H9 (cell line): Measurements from ENCODE around the gene SRP9. TPM values are rescaled to one million over a fixed set of nuclear protein-coding genes. Genes with fewer than 3 reads are reported as not detected.

ENCODE experiments used
- DNase-seq: peaks from one replicate; pipeline ENCODE4 v3.0.0-alpha.2; 2017
- H2AFZ ChIP-seq: one replicate; pipeline ENCODE4 v1.6.1; 2013; ENCODE audit warnings: mild to moderate bottlenecking, low read length, control low read depth, moderate library complexity
- H2AK5ac ChIP-seq: 2 replicates; pipeline ENCODE4 v1.6.1; 2013; ENCODE audit warnings: low read length, control low read depth, mixed read lengths; ENCODE audit not compliant: insufficient read length
- H2BK120ac ChIP-seq: one replicate; pipeline ENCODE4 v1.6.1; 2013; ENCODE audit warnings: low read depth, mild to moderate bottlenecking, low read length, control low read depth, inconsistent platforms; ENCODE audit not compliant: poor library complexity, severe bottlenecking
- H2BK12ac ChIP-seq: 2 replicates; pipeline ENCODE4 v1.6.1; 2013; ENCODE audit warnings: low read length, control low read depth, mixed read lengths, low read depth; ENCODE audit not compliant: insufficient read length
- H2BK15ac ChIP-seq: 2 replicates; pipeline ENCODE4 v1.6.1; 2013; ENCODE audit warnings: low read depth, low read length, control low read depth
- H2BK20ac ChIP-seq: one replicate; pipeline ENCODE4 v1.6.1; 2013; ENCODE audit warnings: low read depth, mild to moderate bottlenecking, low read length, control low read depth, inconsistent platforms; ENCODE audit not compliant: poor library complexity, severe bottlenecking
- H2BK5ac ChIP-seq: 2 replicates; pipeline ENCODE4 v1.6.1; 2013; ENCODE audit warnings: low read length, control low read depth, mixed read lengths; ENCODE audit not compliant: insufficient read length
- H3K14ac ChIP-seq: 2 replicates; pipeline ENCODE4 v1.6.1; 2013; ENCODE audit warnings: low read length, control low read depth; ENCODE audit not compliant: insufficient read depth
- H3K18ac ChIP-seq: 2 replicates; pipeline ENCODE4 v1.6.1; 2013; ENCODE audit warnings: low read depth, mild to moderate bottlenecking, mixed read lengths, low read length, control low read depth; ENCODE audit not compliant: insufficient read length
- H3K23ac ChIP-seq: 2 replicates; pipeline ENCODE4 v1.6.1; 2013; ENCODE audit warnings: low read length, control low read depth, mixed read lengths, low read depth; ENCODE audit not compliant: insufficient read length
- H3K23me2 ChIP-seq: 2 replicates; pipeline ENCODE4 v1.6.1; 2013; ENCODE audit warnings: low read depth, mild to moderate bottlenecking, mixed read lengths, low read length, control low read depth; ENCODE audit not compliant: insufficient read length, poor library complexity, severe bottlenecking
- H3K27ac ChIP-seq: 2 replicates; pipeline ENCODE4 v1.5.1; 2013; ENCODE audit warnings: low read length, control low read depth, mixed read lengths, low read depth; ENCODE audit not compliant: insufficient read length
- H3K27me3 ChIP-seq: 2 replicates; pipeline ENCODE4 v1.6.1; 2013; ENCODE audit warnings: low read length, control low read depth, inconsistent platforms; ENCODE audit not compliant: insufficient read depth
- H3K4ac ChIP-seq: 2 replicates; pipeline ENCODE4 v1.6.1; 2013; ENCODE audit warnings: low read depth, mild to moderate bottlenecking, control low read depth, inconsistent platforms, low read length, moderate library complexity
- H3K4me1 ChIP-seq: 2 replicates; pipeline ENCODE4 v1.6.1; 2013; ENCODE audit warnings: low read length, control low read depth, inconsistent platforms; ENCODE audit not compliant: insufficient read depth
- H3K4me2 ChIP-seq: 2 replicates; pipeline ENCODE4 v1.6.1; 2013; ENCODE audit warnings: low read length, control low read depth, mixed read lengths; ENCODE audit not compliant: insufficient read length, insufficient read depth
- H3K56ac ChIP-seq: 2 replicates; pipeline ENCODE4 v1.6.1; 2013; ENCODE audit warnings: low read depth, mild to moderate bottlenecking, mixed read lengths, low read length, control low read depth; ENCODE audit not compliant: insufficient read length
- H3K79me1 ChIP-seq: 2 replicates; pipeline ENCODE4 v1.6.1; 2013; ENCODE audit warnings: low read depth, mild to moderate bottlenecking, moderate library complexity, low read length, control low read depth, inconsistent platforms; ENCODE audit not compliant: insufficient read depth, poor library complexity, severe bottlenecking
- H3K79me2 ChIP-seq: 2 replicates; pipeline ENCODE4 v1.6.1; 2013; ENCODE audit warnings: low read length, control low read depth, inconsistent platforms; ENCODE audit not compliant: insufficient read depth
- H3K9ac ChIP-seq: 2 replicates; pipeline ENCODE4 v1.6.1; 2013; ENCODE audit warnings: low read length, control low read depth, mixed read lengths; ENCODE audit not compliant: insufficient read length; ENCODE audit errors: extremely low read depth
- H3K9me3 ChIP-seq: one replicate; pipeline ENCODE4 v1.6.1; 2013; ENCODE audit warnings: low read depth, low read length, inconsistent platforms; ENCODE audit not compliant: control insufficient read depth
- H3T11ph ChIP-seq: one replicate; pipeline ENCODE4 v1.6.1; 2013; ENCODE audit warnings: mild to moderate bottlenecking, low read length, control low read depth, inconsistent platforms
- H4K20me1 ChIP-seq: one replicate; pipeline ENCODE4 v1.6.1; 2013; ENCODE audit not compliant: control insufficient read depth, insufficient read length, insufficient read depth
- H4K5ac ChIP-seq: 2 replicates; pipeline ENCODE4 v1.6.1; 2013; ENCODE audit warnings: low read depth, mild to moderate bottlenecking, mixed read lengths, low read length, control low read depth; ENCODE audit not compliant: insufficient read length
- H4K8ac ChIP-seq: replicated peaks from 2 replicates; pipeline ENCODE4 v1.6.1; 2013; ENCODE audit warnings: low read length, control low read depth, mixed read lengths, low read depth; ENCODE audit not compliant: insufficient read length
- H4K91ac ChIP-seq: 2 replicates; pipeline ENCODE4 v1.6.1; 2013; ENCODE audit warnings: low read depth, mild to moderate bottlenecking, moderate library complexity, mixed read lengths, low read length, control low read depth; ENCODE audit not compliant: insufficient read length
- H3K27ac Mint-ChIP-seq, 3 experiments: 2 replicates in 2 of 3; 3 replicates in 1 of 3; pipeline ENCODE4 v1.8.0; 2020 to 2021; ENCODE audit warnings: mixed read lengths in 3 of 3, mild to moderate bottlenecking in 1 of 3, moderate library complexity in 1 of 3
- H3K27me3 Mint-ChIP-seq: 2 replicates; pipeline ENCODE4 v1.8.0; 2021; ENCODE audit warnings: low read depth, mild to moderate bottlenecking, moderate library complexity, mixed read lengths
- H3K36me3 Mint-ChIP-seq, 3 experiments: 2 replicates in 2 of 3; 3 replicates in 1 of 3; pipeline ENCODE4 v1.8.0; 2020 to 2021; ENCODE audit warnings: low read depth in 3 of 3, mixed read lengths in 3 of 3; ENCODE audit not compliant: insufficient read depth in 1 of 3
- H3K4me1 Mint-ChIP-seq, 2 experiments: 2 replicates each; pipeline ENCODE4 v1.8.0; 2020; ENCODE audit warnings: mixed read lengths in 2 of 2
- H3K4me3 Mint-ChIP-seq, 2 experiments: 2 replicates in 1 of 2; 3 replicates in 1 of 2; pipeline ENCODE4 v1.8.0; 2020 to 2021; ENCODE audit warnings: mild to moderate bottlenecking in 2 of 2, mixed read lengths in 2 of 2, moderate library complexity in 1 of 2
- H3K9me3 Mint-ChIP-seq, 2 experiments: 2 replicates in 1 of 2; 3 replicates in 1 of 2; pipeline ENCODE4 v1.8.0; 2020; ENCODE audit warnings: mild to moderate bottlenecking in 2 of 2, mixed read lengths in 2 of 2, moderate library complexity in 1 of 2
- WGBS: extraction: QIAGEN DNeasy Blood & Tissue Kit; methylation state at CpG from one replicate; pipeline ENCODE4 v1.1.7; 2013; ENCODE audit warnings: missing lambda C conversion rate, low lambda C conversion rate, mixed read lengths; ENCODE audit not compliant: insufficient read length; ENCODE audit errors: extremely low coverage; 5-methylcytosine and 5-hydroxymethylcytosine counted together
- total RNA-seq: library from RNA; stranded (reverse); gene quantifications from 2 replicates; pipeline ENCODE4 v1.2.1, GENCODE V29; 2021
- TF ChIP-seq, protein P1 (sequence below): fragments of 200-600 bp; sonication (generic); conservative IDR thresholded peaks from 3 replicates; pipeline ENCODE4 v1.8.0; 2021; ENCODE audit warnings: antibody characterized with exemption, mild to moderate bottlenecking

SRP9 gene
- total RNA-seq, 1 experiment from 2014 or later, result 403 TPM

DNA sequence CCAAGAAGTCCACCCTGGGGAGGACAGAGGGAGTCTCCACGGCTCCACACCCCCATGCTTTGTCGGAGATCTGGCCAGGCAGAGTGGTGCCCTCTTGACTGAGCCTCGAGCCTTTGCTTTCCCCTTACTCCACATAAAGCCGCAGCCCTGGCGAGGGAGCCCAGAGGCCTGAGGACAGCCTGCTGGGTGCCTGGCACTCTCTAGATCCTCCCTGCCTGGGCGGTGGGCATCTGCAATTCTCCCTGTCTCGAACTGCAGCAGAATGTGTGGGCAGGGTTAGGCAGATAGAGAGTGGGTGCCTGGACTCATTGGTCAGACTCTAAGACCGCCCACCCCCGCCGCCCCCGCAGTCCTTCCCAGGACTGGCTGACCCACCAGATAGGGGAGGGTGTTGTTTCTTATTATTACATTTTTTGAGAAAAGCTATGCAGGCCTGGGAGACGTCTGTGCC, 46.2 kb downstream of the SRP9 start:
- no peak overlapping the region for H3K9ac ChIP-seq
- no peak overlapping the region for H4K91ac ChIP-seq
- Mint-ChIP-seq H3K4me1 (peaks cover 32 to 40% of the 10 kb centered on the region in 2 experiments), H3K27ac (peak overlapping the region in 2 of 3 experiments; percentile 14 to 50; a peak in 3 of 7 replicates), H3K9me3 (no peaks in the 10 kb centered on the region), H3K4me3 (peak overlapping the region in 1 of 2 experiments; percentile 53; a peak in 1 of 5 replicates), H3K36me3 (peaks cover 0 to 4% (median 0%) of the 10 kb centered on the region in 3 experiments; a peak in 2 of 7 replicates), H3K27me3 (no peaks in the 10 kb centered on the region)
- no peaks in the 10 kb centered on the region for H3K23me2 ChIP-seq
- no peak overlapping the region for H3K56ac ChIP-seq
- no peak for DNase-seq
- TF ChIP-seq, protein P1, sequence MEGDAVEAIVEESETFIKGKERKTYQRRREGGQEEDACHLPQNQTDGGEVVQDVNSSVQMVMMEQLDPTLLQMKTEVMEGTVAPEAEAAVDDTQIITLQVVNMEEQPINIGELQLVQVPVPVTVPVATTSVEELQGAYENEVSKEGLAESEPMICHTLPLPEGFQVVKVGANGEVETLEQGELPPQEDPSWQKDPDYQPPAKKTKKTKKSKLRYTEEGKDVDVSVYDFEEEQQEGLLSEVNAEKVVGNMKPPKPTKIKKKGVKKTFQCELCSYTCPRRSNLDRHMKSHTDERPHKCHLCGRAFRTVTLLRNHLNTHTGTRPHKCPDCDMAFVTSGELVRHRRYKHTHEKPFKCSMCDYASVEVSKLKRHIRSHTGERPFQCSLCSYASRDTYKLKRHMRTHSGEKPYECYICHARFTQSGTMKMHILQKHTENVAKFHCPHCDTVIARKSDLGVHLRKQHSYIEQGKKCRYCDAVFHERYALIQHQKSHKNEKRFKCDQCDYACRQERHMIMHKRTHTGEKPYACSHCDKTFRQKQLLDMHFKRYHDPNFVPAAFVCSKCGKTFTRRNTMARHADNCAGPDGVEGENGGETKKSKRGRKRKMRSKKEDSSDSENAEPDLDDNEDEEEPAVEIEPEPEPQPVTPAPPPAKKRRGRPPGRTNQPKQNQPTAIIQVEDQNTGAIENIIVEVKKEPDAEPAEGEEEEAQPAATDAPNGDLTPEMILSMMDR, result no peak
- no peak overlapping the region for H2AK5ac ChIP-seq
- H4K8ac ChIP-seq, result no peak overlapping the region
- no peaks in the 10 kb centered on the region for H3K79me2 ChIP-seq
- H3K27me3 ChIP-seq, result no peaks in the 10 kb centered on the region
- no peak overlapping the region for H2AFZ ChIP-seq
- H3K4me1 ChIP-seq, result no peaks in the 10 kb centered on the region
- H3K4ac ChIP-seq, result no peak overlapping the region
- no peak overlapping the region for H3K18ac ChIP-seq
- H2BK15ac ChIP-seq, result no peak overlapping the region
- no peaks in the 10 kb centered on the region for H3K79me1 ChIP-seq
- no CpG with 5 or more reads among the region's 12 CpGs for WGBS
- H2BK5ac ChIP-seq, result no peak overlapping the region
- no peak overlapping the region for H2BK20ac ChIP-seq
- H4K20me1 ChIP-seq, result no peaks in the 10 kb centered on the region
- no peak overlapping the region for H2BK12ac ChIP-seq
- H3K23ac ChIP-seq, result no peak overlapping the region
- H3T11ph ChIP-seq, result no peak overlapping the region
- no peak overlapping the region for H3K4me2 ChIP-seq
- H2BK120ac ChIP-seq, result no peak overlapping the region
- H3K9me3 ChIP-seq, result no peaks in the 10 kb centered on the region
- peak overlapping the region; percentile 72 for H3K14ac ChIP-seq
- no peak overlapping the region for H4K5ac ChIP-seq
- H3K27ac ChIP-seq, result no peak overlapping the region
